Stimulated activated CD4-positive, alpha-beta T cell treated with anti-CD3 and anti-CD28 coated beads, Interleukin-1b, Interleukin-23, amount 100 ng/mL, for 48 hours (primary cell): ENCODE measurements around the gene CYTH3.
A peak's percentile ranks its signal among the peaks of the same experiment; 100 is the strongest.

Experiments
- DNase-seq: peaks from one replicate; pipeline ENCODE4 v3.0.0-alpha.2; 2020

CYTH3 gene

GRCh38 chr7:6279937-6280336, 7.5 kb upstream of the CYTH3 start:
- no peak for DNase-seq

- no peak for DNase-seq
These were observed 6.9 kb upstream of the CYTH3 start for GRCh38 chr7:6279341-6279740.

- no peak for DNase-seq
These were observed 6.4 kb upstream of the CYTH3 start for GRCh38 chr7:6278749-6279310.

GRCh38 chr7:6277476-6277875, 5.1 kb upstream of the CYTH3 start:
- no peak for DNase-seq

- no peak for DNase-seq
These were observed 4.5 kb upstream of the CYTH3 start for GRCh38 chr7:6276911-6277408.

- DNase-seq, result no peak
These were observed 2.3 kb upstream of the CYTH3 start for GRCh38 chr7:6274743-6275142.

GRCh38 chr7:6273917-6274630, 1.6 kb upstream of the CYTH3 start:
- DNase-seq, result no peak

- no peak for DNase-seq
These were observed 985 bp upstream of the CYTH3 start for GRCh38 chr7:6273380-6273837.

- DNase-seq, result no peak
These were observed 557 bp downstream of the CYTH3 start for GRCh38 chr7:6271694-6272440.

- DNase-seq, result peak; percentile 6
These were observed 1.3 kb downstream of the CYTH3 start for GRCh38 chr7:6271060-6271658.

GRCh38 chr7:6269527-6269926, 2.9 kb downstream of the CYTH3 start:
- DNase-seq, result no peak

- no peak for DNase-seq
These were observed 3.5 kb downstream of the CYTH3 start for GRCh38 chr7:6268907-6269306.

GRCh38 chr7:6268023-6268900, 4.2 kb downstream of the CYTH3 start:
- no peak for DNase-seq

GRCh38 chr7:6266699-6267098, 5.7 kb downstream of the CYTH3 start:
- DNase-seq, result no peak

- no peak for DNase-seq
These were observed 10.2 kb downstream of the CYTH3 start for GRCh38 chr7:6262221-6262620.

GRCh38 chr7:6261699-6262098, 10.7 kb downstream of the CYTH3 start:
- DNase-seq, result no peak

- no peak for DNase-seq
These were observed 11.9 kb downstream of the CYTH3 start for GRCh38 chr7:6260291-6261187.

GRCh38 chr7:6259257-6259656, 13.2 kb downstream of the CYTH3 start:
- DNase-seq, result no peak

- no peak for DNase-seq
These were observed 13.8 kb downstream of the CYTH3 start for GRCh38 chr7:6258440-6259182.

GRCh38 chr7:6257675-6258074, 14.7 kb downstream of the CYTH3 start:
- no peak for DNase-seq
